NCI-H526 (cell line): ENCODE measurements around the gene PLEKHM2.

Experiments
- DNase-seq, 2 experiments: peaks; one replicate each; lab custom pipeline; 2025; lab: John Stamatoyannopoulos, UW

The PLEKHM2 gene

DNA sequence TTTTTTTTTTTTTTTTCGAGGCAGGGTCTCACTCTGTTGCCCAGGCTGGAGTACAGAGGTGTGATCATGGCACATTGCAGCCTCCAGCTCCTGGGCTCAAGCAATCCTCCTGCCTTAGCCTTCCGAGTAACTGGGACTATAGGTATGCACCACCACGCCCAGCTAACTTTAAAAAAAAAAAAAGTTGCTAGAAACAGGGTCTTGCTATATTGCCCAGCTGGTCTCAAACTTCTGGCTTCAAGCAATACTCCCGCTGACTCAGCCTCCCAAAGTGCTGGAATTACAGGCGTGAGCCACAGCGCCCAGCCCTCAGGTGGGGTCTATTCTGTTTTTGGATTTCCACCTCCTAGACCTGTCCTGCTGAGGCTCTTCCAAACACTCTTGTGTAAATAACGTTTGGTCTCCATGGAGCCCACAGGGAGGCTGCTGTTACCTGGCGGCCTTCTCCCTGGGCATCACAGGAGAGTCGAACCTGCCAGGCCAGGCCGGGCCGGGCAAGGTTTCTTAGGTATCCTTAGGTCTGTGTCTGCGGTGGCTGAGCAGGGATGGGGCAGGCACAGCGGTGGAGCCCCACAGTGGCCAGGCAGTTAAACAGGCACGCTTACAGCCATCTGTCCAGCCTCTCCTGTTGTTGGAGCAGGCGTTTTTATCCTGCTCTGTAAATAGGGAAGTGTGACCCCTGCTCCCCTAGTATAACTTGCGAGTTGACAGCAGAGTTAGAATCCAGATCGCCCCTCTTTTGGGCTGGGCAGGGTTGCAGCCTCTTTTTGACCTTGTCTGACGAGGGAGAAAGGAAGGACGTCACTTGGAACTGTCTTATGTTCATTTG, 18.8 kb downstream of the PLEKHM2 start:
- no peak for DNase-seq

DNA sequence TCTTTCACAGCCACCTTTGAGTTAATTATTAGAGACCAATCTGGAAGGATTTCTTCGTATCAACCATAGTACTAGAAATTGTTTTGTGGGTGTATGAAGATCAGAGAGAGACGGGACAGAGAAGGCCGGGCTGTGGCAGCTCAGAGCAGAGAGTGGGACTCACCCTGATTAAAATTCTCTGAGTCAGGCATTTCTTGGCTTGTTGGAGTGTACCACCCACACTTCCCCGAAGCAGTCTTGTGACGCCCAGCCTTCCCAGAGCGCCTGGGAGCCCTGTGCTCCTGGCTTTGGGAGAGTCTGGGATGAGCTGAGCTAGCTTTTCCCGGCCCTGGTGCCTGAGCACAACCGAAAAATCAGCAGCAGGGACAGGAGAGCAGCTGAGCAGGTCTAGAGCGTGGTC, 19.4 kb downstream of the PLEKHM2 start:
- no peak for DNase-seq

DNA sequence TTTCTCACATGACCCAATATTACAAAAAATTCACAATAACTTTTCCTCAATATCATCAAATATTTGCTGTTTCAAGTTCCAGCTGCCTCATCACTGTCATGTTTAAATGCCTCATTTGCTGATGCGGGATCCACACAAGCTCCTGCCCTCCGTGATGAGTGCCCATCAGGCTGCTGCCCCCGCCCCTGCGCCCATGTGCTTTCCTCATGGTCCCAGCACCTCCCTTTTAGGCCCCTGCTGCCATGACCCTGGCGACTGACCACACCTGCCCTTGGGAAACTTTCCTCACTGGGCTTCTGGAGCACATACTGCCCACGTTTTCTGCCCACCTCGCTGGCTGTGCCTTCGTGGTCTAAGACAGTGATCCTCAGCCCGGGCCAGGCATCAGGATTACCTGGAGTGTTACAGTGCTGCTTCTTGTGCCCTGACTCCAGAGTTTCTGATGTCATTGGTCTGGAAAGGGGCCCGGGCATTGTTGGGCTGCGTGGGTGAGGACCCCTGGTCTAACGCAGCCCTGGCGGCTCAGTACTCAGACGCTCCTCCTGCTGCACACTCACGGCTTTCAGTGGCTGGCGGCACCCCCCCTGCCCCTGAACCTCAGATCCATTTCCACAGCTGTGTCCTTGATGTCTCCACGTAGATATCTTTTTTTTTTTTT, 20.5 kb downstream of the PLEKHM2 start:
- no peak for DNase-seq

DNA sequence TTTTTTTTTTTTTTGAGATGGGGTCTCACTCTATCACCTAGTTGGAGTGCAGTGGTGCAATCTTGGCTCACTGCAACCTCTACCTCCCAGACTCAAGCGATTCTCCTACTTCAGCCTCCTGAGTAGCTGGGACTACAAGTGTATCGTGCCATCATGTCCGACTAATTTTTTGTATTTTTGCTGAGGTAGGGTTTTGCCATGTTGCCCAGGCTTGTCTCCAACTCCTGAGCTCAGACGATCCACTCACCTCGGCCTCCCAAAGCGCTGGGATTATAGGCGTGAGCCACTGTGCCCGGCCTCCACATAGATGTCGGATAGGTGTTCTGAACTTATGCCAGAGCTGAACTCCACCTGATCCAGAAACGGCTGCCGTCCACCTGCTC, 21.1 kb downstream of the PLEKHM2 start:
- DNase-seq = no peak

DNA sequence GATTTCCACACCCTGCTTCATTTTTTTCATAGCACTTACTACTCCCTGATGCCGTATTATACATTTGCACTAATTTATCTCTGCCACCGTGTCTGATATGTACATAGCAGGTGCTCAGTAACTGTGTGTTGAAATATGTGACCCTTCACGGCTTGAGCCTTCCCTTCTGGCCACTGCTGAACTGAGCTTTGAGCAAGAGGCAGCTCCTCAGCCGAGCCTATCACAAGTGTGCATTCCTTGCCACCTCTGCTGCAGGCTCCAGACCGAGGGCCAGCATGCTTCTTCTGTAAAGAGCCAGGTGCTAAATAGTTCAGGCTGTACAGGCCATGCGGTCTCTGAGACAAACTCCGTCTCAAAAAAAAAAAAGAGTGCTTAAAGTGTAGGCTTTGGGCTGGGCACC, 22.6 kb downstream of the PLEKHM2 start:
- no peak for DNase-seq

DNA sequence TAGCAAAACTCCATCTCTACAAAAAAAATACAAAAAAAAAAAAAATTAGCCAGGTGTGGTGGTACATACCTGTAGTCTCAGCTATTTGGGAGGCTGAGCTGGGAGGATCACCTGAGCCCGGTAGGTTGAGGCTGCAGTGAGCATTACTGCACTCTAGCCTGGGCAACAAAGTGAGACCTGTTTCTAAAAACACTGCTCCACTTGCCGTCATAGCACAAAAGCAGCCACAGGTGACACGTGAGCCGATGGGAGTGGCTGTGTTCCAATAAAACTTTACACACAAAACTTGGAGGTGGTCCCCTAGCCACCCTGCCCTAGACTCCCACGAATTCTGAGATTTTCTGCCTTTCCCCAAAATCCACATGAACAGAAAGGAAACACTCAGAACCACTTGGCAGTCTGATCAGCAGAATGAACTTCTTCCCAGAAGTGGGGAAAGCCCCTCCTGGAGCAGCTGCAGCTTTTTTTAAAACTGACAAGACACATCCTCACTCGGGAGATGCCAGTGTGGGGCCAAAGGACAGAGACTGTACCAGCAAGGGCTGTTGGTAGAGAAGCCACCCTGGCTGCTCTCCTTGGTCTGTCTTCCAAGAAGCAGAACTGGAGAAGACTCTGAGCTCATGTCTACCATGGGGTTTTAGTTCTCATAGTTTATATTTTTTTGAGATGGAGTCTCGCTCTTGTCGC, 23.3 kb downstream of the PLEKHM2 start:
- DNase-seq = no peak

DNA sequence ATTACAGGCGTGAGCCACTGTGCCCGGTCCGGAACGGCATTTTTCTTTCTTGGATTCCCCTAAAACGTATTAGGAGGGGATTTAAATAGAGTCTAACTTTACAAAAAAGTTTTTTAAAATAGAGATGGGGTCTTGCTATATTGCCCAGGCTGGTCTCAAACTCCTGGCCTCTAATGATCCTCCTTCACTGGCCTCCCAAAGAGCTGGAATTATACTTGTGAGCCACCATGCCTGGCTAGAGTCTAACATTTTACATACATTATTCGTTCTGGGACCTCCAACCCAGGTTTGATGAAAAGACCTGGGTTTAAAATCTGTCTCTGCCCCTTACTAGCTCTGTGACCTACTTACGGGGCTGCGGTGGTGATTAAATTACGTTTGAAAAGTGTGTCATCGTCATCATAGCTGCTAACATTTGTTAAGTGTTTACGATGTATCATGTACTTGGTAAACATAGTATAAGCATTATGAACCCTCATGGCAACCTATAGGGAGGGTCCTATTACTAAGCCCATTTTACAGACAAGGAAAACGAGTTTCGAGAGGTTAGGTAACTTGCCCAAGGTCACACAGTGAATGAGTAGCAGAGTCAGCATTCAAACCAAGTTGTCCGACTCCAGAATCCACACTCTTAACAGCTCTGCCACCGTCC, 24.5 kb downstream of the PLEKHM2 start:
- no peak for DNase-seq

DNA sequence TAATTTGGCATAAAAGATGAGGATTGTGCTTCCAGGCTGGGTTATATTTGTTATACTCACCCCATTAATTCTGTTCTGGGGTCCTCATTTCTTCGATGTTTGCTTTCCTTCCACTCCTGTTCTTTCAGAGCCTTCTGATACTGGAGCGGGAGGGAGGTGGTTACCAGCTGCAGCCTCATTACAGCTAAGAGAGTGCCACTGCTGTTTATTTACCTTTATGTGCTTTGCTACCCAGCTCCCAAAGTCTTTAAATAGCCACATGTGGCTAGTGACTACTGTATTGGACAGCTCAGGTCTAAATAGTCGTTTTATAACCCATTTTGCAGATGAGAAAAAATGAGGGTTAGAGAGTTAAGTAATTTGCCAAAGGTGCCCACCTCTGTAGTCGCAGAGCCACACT, 25.1 kb downstream of the PLEKHM2 start:
- DNase-seq = no peak

DNA sequence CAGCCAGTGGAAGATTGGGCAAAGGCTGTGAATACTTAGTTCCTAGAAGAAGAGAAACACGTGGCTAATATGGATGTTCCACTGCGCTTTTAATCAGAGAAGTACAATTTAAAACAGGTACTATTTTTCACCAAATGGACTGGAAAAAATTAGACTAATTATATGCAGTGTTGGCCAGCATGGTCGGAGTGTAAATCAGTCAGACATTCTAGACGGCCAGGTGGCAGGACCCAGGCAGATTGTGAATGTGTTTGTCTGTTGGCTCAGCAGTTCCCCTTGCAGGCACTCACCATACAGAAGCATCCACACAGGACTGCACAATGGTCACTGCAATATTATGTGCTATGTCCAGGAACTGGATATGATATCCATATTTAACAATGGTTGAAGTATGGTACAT, 28.0 kb downstream of the PLEKHM2 start:
- peak in 1 of 2 experiments; percentile 22 for DNase-seq

DNA sequence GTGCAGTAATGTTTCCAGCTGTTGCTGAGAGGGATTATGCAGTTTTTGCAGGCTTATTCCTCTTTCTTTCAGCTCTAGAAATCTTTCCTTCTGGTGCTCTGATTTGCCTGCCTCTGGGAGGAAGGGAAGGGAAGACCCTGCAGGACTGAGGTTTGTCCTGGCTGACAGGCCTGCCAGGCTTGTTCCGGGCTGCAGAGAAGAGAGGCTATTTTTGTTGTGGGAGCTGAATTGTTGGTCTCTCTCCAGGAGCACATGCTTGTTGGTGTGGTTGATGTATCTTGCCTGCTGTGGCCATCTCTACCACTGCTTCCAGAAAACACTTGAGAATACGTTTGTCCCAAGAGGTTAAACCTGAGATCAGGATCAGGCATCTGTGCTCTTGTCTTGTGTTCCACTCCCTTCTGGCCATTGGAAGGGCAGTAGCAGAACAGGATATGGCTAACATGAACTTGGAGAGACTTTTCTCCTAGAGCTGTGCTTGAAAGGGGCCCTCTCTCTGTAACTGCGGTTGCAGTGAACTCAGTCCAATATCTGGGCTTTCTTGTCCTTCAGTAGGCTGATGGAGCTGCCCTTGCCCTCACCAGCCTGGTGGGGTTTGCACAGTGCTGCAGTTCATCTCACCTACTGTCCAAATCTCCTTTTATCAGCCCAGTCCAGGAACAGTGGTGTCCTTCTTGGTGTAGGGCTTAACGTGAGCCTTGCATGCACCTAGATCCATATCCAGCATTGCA, 30.5 kb downstream of the PLEKHM2 start:
- no peak for DNase-seq

DNA sequence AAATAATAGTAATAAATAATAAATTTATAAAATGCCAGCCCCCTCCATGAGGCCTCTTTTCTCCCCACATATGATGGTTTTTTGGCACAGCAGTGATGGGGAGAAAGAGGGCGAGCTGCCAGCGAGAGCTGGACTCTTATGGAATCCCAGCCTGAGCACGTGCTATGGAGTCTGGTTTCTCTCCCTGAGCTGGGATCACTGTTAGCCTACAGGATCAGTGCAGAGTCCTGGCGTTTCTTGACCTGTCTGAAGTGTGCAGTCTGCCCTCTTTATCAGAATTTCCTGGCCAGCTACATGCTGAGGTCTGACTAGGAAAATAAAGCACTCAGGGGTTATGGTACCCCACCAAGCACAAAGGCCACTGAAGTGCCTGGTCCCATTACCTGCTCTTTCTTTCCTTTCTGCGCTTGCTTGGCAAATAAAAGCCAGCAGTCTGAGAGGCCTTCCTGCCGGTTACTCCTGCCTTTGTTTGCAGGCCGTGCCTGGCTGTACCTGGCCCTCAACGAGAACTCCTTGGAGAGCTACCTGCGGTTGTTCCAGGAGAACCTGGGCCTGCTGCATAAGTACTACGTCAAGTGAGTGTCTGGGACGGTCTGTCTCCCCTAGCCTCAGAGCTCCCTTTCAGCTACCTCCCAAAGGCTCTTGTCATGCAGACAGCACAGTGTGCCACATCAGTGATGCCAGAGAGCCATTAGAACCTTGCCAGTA, 33.5 kb downstream of the PLEKHM2 start:
- no peak for DNase-seq

DNA sequence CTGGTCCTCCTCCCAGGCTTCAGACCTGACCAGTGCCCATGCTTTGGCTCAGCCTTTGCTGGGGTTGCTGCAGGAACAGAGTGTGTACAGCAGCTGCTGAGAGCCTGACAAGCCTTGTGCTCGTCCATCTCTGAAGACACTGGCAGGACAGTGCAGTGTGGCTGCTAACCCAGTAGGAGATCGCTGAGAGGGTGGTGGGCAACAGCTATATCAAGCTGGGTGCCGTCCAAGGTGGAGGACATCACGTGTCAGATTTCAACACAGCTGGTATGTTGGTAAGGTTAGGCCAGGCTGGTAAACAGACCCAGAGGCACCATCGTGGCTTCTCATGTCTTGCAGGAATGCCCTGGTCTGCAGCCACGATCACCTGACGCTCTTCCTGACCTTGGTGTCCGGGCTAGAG, 34.1 kb downstream of the PLEKHM2 start:
- DNase-seq = no peak

DNA sequence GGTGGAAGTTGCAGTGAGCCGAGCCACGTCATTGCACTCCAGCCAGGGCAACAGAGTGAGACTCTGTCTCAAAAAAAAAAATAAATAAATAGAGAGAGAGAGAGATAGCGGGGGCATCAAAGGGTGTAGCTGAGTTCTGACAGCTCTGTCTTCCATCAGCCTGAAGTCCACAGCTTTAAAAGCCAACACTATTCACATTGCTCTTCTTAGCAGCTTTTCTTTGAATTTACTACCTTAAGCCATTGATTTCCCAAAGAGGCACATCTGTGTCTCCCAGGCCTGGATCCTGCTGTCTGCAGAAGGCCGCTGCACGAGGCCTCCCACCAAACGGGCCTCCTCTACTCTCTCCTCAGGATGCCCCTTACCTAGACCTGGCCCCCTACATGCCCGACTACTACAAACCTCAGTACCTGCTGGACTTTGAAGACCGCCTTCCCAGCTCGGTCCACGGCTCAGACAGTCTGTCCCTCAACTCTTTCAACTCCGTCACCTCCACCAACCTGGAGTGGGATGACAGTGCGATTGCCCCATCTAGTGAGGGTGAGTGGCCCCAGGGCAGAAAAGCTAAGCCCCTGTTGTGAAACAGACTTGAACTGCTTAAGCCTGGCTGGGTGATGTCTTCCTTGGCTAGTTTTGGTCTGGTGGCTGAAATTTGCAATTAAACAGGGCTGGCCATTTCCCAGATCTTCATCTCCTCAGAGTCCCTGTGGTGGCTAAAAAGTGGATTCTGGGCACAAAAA, 35.4 kb downstream of the PLEKHM2 start:
- DNase-seq = no peak

DNA sequence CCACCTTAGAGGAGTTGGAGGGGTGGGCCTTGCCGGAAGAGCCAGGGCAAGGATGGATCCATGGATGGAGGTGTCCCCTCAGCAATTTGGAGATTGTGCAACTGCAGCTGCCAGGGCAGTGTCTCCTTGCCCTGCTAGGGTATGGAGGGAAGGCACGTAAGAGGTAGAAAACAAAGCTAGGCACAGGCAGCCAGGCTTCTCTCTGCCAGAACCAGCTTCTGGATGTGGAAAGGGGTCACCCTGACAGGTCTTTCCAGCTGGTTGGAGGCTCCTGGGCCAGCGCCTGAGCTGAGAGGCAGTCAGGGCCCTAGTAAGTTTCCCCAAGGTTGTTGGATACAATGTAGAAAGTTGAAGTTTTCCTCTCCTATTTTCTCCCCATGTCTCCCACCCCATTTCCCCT, 36.7 kb downstream of the PLEKHM2 start:
- no peak for DNase-seq

DNA sequence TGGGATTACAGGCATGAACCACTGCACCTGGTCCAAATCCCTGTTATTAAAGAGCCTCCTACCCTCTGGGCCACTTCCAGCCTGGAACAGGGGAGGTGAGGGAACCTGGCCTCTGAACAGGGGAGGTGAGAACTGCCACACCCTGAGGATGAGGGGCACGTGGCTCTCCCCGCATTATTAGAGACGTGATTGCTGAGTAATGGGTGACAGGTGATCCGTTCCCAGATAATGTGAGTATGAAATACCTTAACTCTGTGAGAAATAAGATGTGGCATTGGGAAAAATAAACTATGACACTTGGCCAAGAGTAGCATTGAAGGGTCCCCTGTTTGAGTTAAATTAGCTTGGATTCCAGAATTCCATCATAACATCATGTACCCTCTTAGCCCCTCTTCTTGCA, 38.3 kb downstream of the PLEKHM2 start:
- no peak for DNase-seq

DNA sequence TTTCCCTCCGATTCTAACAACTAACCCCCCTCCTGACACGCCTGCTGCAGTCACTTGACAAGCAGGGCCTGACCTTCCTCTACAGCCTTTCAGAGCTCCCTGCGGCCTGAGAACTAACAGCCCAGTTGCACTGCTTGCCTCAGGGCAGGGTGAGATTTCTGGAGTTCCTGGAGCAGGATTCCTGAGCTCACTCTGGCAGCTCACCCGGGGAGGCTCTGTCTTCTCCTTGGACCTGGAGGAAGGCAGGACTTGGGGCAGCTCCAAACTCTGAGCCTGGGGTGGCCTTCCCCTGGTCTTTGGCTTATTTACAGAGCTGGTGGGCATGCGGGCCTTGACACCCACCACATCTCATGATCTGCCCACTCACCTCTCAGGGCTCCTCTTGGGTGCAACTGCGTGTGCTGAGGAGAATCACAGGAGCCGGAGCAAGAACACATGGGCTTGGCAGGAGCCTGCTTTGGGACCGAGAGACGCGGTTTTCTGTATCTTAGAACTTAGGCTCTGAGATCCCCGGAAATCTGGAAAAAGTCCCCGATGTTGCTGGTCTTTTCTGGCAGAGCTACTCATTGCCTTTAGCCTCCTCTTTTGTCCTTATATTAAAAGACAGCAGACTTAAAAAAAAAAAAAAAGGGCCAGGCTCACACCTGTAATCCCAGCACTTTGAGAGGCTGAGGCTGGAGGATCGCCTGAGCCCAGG, 38.9 kb downstream of the PLEKHM2 start:
- no peak for DNase-seq

DNA sequence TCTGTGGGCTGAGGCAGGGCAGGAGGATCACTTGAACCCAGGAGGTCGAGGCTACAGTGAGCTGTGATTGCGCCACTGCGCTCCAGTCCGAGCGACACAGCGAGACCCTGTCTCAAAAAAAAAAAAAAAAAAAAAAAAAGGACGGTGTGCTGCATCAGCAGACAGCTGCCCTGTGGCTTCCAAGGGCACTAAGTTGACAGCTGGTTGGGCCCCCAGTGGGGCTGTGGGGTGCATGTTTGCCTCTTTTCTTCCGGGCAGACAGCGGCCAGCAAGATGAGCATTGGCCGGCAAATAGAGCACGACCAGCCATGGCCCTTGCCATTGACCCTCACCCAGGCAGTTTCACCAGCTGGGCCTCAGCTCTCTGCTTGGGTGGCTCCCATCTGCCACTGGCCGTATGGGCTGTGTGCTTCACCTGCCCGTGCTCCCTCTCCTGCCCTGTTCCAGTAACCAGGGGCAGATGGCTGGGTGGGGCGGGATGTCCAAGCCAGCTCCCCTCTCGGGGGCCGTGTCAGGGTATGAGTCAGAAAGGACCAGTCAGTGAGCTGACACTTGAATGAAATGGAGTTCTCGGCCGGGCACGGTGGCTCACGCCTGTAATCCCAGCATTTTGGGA, 39.6 kb downstream of the PLEKHM2 start:
- DNase-seq = no peak

DNA sequence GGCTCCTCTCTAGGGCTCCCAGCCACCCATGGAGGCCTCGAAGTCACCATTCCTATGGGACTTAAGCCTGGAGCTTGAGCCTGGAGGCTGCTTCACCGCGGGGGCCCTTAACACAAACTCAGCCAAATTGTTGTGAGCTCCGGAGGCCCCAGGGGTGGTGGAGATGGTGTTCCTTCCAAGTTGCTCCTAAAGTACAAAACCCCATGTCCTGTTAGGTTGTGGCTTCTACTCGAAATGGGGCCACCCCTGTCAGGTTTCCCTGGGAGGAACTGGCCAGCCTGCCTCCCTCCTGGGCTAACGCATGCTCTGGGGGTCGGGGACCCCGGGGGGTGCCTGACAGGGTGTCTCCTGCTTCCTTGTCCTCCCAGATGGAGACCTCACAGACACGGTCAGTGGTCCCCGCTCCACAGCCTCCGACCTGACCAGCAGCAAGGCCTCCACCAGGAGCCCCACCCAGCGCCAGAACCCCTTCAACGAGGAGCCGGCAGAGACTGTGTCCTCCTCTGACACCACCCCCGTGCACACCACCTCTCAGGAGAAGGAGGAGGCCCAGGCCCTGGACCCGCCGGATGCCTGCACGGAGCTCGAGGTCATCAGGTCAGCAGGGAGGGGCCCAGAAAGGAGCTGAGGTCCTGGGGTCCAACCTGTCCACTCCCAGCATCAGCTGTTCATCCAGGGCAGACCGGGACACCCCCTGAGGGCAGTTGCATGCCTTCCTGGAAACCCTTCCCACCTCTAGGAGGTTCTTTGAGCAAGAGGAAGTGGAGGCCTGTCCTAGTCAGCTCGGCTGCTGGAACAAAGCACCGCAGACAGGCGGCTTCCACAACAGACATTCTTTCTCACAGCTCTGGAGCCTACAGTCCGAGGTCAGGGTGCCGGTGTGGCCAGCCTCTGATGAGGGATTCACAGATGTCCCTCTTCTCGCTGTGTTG, 41.1 kb downstream of the PLEKHM2 start:
- DNase-seq = no peak
